GM12878 (cell line): ENCODE results near the gene SCD5. TPM values are rescaled to one million over a fixed set of nuclear protein-coding genes. Genes with fewer than 3 reads are reported as not detected.

Experiments used
- ATAC-seq: fragments of 200-7000 bp; cut with Tn5 transposase; 3 replicates; pipeline ENCODE4 v1.9.1; 2020; ENCODE audit warnings: mild to moderate bottlenecking, moderate library complexity
- BruUV-seq: library from RNA; stranded (reverse); fragments of 400-500 nt; replicated peaks from 2 replicates; lab custom pipeline; 2021; lab: Mats Ljungman, UMichigan
- CTCF ChIA-PET: fragments of 300-600 bp; sonication (Branson Sonifier 250); formaldehyde crosslinking; extraction: SDS; loops from one replicate; lab custom pipeline; 2021; ENCODE audit warnings: inconsistent platforms; lab: Yijun Ruan, JAX
- POLR2A ChIA-PET: fragments of 350-600 bp; formaldehyde crosslinking; extraction: SDS; loops from one replicate; lab custom pipeline; 2021; ENCODE audit warnings: inconsistent platforms; lab: Charles Lee
- RAD21 ChIA-PET: fragments of 300-600 bp; sonication (Branson Sonifier 250); formaldehyde crosslinking; loops from one replicate; lab custom pipeline; 2023; ENCODE audit warnings: antibody characterized with exemption; ENCODE audit not compliant: unreplicated experiment; lab: Charles Lee
- SMC1A ChIA-PET: fragments of 300-600 bp; sonication (Branson Sonifier 250); formaldehyde crosslinking; loops from one replicate; lab custom pipeline; 2023; ENCODE audit not compliant: unreplicated experiment, uncharacterized antibody; lab: Charles Lee
- DNase-seq: peaks from one replicate; pipeline ENCODE4 v3.0.0-alpha.2; 2011; ENCODE audit warnings: low read depth, low spot score
- FAIRE-seq: peaks from 3 replicates; lab custom pipeline; 2011; peaks lifted over from hg19 to GRCh38; lab: Jason Lieb, UNC
- H2AFZ ChIP-seq: 2 replicates; pipeline ENCODE4 v1.6.0; 2011; ENCODE audit warnings: low read depth, low read length, control low read depth; ENCODE audit not compliant: control insufficient read depth
- H3K27ac ChIP-seq: 2 replicates; pipeline ENCODE4 v1.5.1; 2011; ENCODE audit warnings: control low read depth; ENCODE audit not compliant: control insufficient read depth, insufficient read depth
- H3K27me3 ChIP-seq, 2 experiments: replicated peaks in 1 of 2; 2 replicates each; pipeline versions ENCODE4 v1.6.0 to v1.6.1; 2011; ENCODE audit warnings: low read length in 1 of 2; ENCODE audit not compliant: control insufficient read depth in 2 of 2, insufficient read depth in 2 of 2
- H3K36me3 ChIP-seq, 2 experiments: 2 replicates each; pipeline ENCODE4 v1.5.1; 2011; ENCODE audit warnings: low read length in 1 of 2; ENCODE audit not compliant: control insufficient read depth in 2 of 2, insufficient read depth in 2 of 2
- H3K4me1 ChIP-seq: 2 replicates; pipeline ENCODE4 v1.6.1; 2011; ENCODE audit warnings: mild to moderate bottlenecking, low read length, moderate library complexity, mixed read lengths; ENCODE audit not compliant: control insufficient read depth, insufficient read depth
- H3K4me2 ChIP-seq: 2 replicates; pipeline ENCODE4 v1.6.0; 2011; ENCODE audit warnings: control low read depth; ENCODE audit not compliant: control insufficient read depth, insufficient read depth
- H3K4me3 ChIP-seq: fragments of 200-600 bp; sonication (generic); 2 replicates; pipeline ENCODE4 v1.5.1; 2016
- H3K79me2 ChIP-seq: 2 replicates; pipeline ENCODE4 v1.6.0; 2011; ENCODE audit warnings: low read length; ENCODE audit not compliant: control insufficient read depth, insufficient read depth
- H3K9ac ChIP-seq: 2 replicates; pipeline ENCODE4 v1.8.0; 2011; ENCODE audit warnings: low read length, control low read depth, mixed read lengths; ENCODE audit not compliant: control insufficient read depth, insufficient read depth
- H3K9me3 ChIP-seq: replicated peaks from 3 replicates; pipeline ENCODE4 v1.5.1; 2011; ENCODE audit warnings: mild to moderate bottlenecking, low read length; ENCODE audit not compliant: control insufficient read depth, insufficient read depth
- H4K20me1 ChIP-seq: 2 replicates; pipeline ENCODE4 v1.6.0; 2011; ENCODE audit not compliant: control insufficient read depth, insufficient read depth
- BCL11A ChIP-seq: IDR thresholded peaks from 2 replicates; pipeline ENCODE4 v1.6.1; 2011; ENCODE audit warnings: low read depth, low read length
- BHLHE40 ChIP-seq, 2 experiments: fragments of 450-650 bp in 1 of 2; IDR thresholded peaks; 2 replicates each; pipeline ENCODE4 v1.6.1; 2011 to 2017; ENCODE audit warnings: low read depth in 2 of 2, borderline replicate concordance in 1 of 2, improper control_type of control experiment in 1 of 2, low read length in 1 of 2, mild to moderate bottlenecking in 1 of 2
- IRF3 ChIP-seq: fragments of 450-650 bp; IDR thresholded peaks from 2 replicates; pipeline ENCODE4 v1.6.1; 2014; ENCODE audit warnings: mild to moderate bottlenecking
- JUNB ChIP-seq: IDR thresholded peaks from 2 replicates; pipeline ENCODE4 v1.6.1; 2016; ENCODE audit warnings: antibody characterized with exemption, mild to moderate bottlenecking
- JUND ChIP-seq: IDR thresholded peaks from 2 replicates; pipeline ENCODE4 v1.6.1; 2012; ENCODE audit warnings: low read depth, mild to moderate bottlenecking, low read length, improper control_type of control experiment, moderate library complexity
- SIN3A ChIP-seq: IDR thresholded peaks from 2 replicates; pipeline ENCODE4 v1.6.1; 2012; ENCODE audit warnings: low read depth, low read length, improper control_type of control experiment
- TAF1 ChIP-seq: IDR thresholded peaks from 2 replicates; pipeline ENCODE4 v1.6.1; 2011; ENCODE audit warnings: mild to moderate bottlenecking, low read depth, low read length, borderline replicate concordance
- TCF7 ChIP-seq: IDR thresholded peaks from 2 replicates; pipeline ENCODE4 v1.6.1; 2014; ENCODE audit warnings: antibody characterized with exemption, borderline replicate concordance
- USF1 ChIP-seq: IDR thresholded peaks from 2 replicates; pipeline ENCODE4 v1.6.1; 2011; ENCODE audit warnings: borderline replicate concordance, low read depth, mild to moderate bottlenecking, moderate library complexity, mixed read lengths, low read length; ENCODE audit not compliant: insufficient read depth; ENCODE audit errors: extremely low read length
- ZNF592 ChIP-seq: fragments of 450-650 bp; IDR thresholded peaks from 2 replicates; pipeline ENCODE4 v1.6.1; 2017; ENCODE audit warnings: mild to moderate bottlenecking, moderate library complexity
- WGBS: methylation state at CpG from one replicate; pipeline ENCODE4 v1.1.6; 2016; ENCODE audit warnings: low lambda C conversion rate; ENCODE audit not compliant: insufficient replicate concordance, insufficient coverage; ENCODE audit errors: missing lambda C conversion rate; 5-methylcytosine and 5-hydroxymethylcytosine counted together
- in situ Hi-C: fragments of 300-500 bp; cut with MboI; formaldehyde crosslinking; loops from 9 replicates; pipeline ENCODE4 v1.14.3; 2018; ENCODE audit warnings: mixed read lengths
- intact Hi-C: fragments of 100-400 bp; cut with micrococcal nuclease; formaldehyde crosslinking; loops from one replicate; pipeline ENCODE4 v1.14.2; 2022; ENCODE audit not compliant: unreplicated experiment
- polyA plus RNA-seq, 11 experiments: library from polyadenylated mRNA; depleted of rRNA in 4 of 11; unstranded in 6 of 11; stranded (reverse) in 5 of 11; fragments of >200 nt; fragmentation: Nextera tagmentation in 4 of 11; fragmentation: Illumina TruSeq in 1 of 11; extraction: Ambion mirVana in 4 of 11; extraction: Trizol in 1 of 11; gene quantifications; 1 replicate in 1 of 11; 2 replicates in 10 of 11; pipeline versions ENCODE4 v1.2.1 to v1.2.3, GENCODE V29; 2011 to 2016; ENCODE audit warnings: inconsistent platforms in 2 of 11, missing spikeins in 2 of 11, low read depth in 1 of 11
- total RNA-seq, 4 experiments: library from RNA; depleted of rRNA in 3 of 4; stranded (reverse); fragments of >200 nt in 3 of 4; fragmentation: Illumina TruSeq in 1 of 4; extraction: Trizol in 1 of 4; gene quantifications; 2 replicates each; pipeline versions ENCODE4 v1.2.1 to v1.2.3, GENCODE V29; 2013 to 2021
- TF ChIP-seq, protein P1 (sequence below): IDR thresholded peaks from 2 replicates; pipeline ENCODE4 v1.6.1; 2012; ENCODE audit warnings: low read depth, low read length, improper control_type of control experiment
- TF ChIP-seq, protein P2 (sequence below): fragments of 450-650 bp; IDR thresholded peaks from 2 replicates; pipeline ENCODE4 v1.6.1; 2016; ENCODE audit warnings: mild to moderate bottlenecking, moderate library complexity, borderline replicate concordance

SCD5 gene
- total and polyA plus RNA-seq, 10 of the 15 experiments (the other 5 are each of a cell fraction or from before 2014, with no cell fraction given): 2.4 to 15.0 (median 4.2) TPM

- no peak for FAIRE-seq
- Histone ChIP-seq H3K4me2 (no peak overlapping the region), H3K4me3 (no peak overlapping the region), H3K27me3 (no peaks in the 10 kb centered on the region), H3K27ac (no peak overlapping the region), H4K20me1 (no peaks in the 10 kb centered on the region), H3K9ac (no peak overlapping the region), H2AFZ (no peak overlapping the region), H3K36me3 (no peaks in the 10 kb centered on the region), H3K79me2 (no peaks in the 10 kb centered on the region), H3K4me1 (no peaks in the 10 kb centered on the region), H3K9me3 (no peaks in the 10 kb centered on the region)
- no peak for DNase-seq
- intact Hi-C loops (no loop called here), in situ Hi-C loops (no loop called here)
- BruUV-seq: no TSS peak
- SMC1A ChIA-PET: no interaction called here
- WGBS: 18% methylated on average over 4 of the region's 4 CpGs
- POLR2A ChIA-PET: no interaction called here
- no peak for ATAC-seq
- CTCF ChIA-PET: no interaction called here
- RAD21 ChIA-PET: no interaction called here
- TF ChIP-seq, protein P1, sequence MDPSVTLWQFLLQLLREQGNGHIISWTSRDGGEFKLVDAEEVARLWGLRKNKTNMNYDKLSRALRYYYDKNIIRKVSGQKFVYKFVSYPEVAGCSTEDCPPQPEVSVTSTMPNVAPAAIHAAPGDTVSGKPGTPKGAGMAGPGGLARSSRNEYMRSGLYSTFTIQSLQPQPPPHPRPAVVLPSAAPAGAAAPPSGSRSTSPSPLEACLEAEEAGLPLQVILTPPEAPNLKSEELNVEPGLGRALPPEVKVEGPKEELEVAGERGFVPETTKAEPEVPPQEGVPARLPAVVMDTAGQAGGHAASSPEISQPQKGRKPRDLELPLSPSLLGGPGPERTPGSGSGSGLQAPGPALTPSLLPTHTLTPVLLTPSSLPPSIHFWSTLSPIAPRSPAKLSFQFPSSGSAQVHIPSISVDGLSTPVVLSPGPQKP: no peak
- TF ChIP-seq, protein P2, sequence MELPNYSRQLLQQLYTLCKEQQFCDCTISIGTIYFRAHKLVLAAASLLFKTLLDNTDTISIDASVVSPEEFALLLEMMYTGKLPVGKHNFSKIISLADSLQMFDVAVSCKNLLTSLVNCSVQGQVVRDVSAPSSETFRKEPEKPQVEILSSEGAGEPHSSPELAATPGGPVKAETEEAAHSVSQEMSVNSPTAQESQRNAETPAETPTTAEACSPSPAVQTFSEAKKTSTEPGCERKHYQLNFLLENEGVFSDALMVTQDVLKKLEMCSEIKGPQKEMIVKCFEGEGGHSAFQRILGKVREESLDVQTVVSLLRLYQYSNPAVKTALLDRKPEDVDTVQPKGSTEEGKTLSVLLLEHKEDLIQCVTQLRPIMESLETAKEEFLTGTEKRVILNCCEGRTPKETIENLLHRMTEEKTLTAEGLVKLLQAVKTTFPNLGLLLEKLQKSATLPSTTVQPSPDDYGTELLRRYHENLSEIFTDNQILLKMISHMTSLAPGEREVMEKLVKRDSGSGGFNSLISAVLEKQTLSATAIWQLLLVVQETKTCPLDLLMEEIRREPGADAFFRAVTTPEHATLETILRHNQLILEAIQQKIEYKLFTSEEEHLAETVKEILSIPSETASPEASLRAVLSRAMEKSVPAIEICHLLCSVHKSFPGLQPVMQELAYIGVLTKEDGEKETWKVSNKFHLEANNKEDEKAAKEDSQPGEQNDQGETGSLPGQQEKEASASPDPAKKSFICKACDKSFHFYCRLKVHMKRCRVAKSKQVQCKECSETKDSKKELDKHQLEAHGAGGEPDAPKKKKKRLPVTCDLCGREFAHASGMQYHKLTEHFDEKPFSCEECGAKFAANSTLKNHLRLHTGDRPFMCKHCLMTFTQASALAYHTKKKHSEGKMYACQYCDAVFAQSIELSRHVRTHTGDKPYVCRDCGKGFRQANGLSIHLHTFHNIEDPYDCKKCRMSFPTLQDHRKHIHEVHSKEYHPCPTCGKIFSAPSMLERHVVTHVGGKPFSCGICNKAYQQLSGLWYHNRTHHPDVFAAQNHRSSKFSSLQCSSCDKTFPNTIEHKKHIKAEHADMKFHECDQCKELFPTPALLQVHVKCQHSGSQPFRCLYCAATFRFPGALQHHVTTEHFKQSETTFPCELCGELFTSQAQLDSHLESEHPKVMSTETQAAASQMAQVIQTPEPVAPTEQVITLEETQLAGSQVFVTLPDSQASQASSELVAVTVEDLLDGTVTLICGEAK: no peak
- TF ChIP-seq SIN3A (no peak), USF1 (no peak), BCL11A (no peak), TAF1 (no peak), IRF3 (no peak), BHLHE40 (IDR thresholded peaks at IDR 0.05; ENCODE audit: borderline replicate concordance in 1 of 2, low read depth in 2 of 2, low read length in 1 of 2) (no peak), JUND (no peak), ZNF592 (no peak), TCF7 (no peak), JUNB (no peak)
Observed at GRCh38 chr4:82644734-82645126, 153.9 kb downstream of the SCD5 start.
